NCI-H128 (cell line): Measurements from ENCODE around the gene ZNF786.
"Not testable (repeated sequence)": the region's sequence is repeated elsewhere in the genome, so short reads cannot be mapped to it uniquely, and the experiment has no call there.

Experiments
- DNase-seq: peaks from one replicate; lab custom pipeline; 2025; ENCODE audit not compliant: unreplicated experiment; lab: John Stamatoyannopoulos, UW

Gene ZNF786

GRCh38 chr7:149036676-149037075, 53.8 kb downstream of the ZNF786 start:
- DNase-seq, result no peak

DNA sequence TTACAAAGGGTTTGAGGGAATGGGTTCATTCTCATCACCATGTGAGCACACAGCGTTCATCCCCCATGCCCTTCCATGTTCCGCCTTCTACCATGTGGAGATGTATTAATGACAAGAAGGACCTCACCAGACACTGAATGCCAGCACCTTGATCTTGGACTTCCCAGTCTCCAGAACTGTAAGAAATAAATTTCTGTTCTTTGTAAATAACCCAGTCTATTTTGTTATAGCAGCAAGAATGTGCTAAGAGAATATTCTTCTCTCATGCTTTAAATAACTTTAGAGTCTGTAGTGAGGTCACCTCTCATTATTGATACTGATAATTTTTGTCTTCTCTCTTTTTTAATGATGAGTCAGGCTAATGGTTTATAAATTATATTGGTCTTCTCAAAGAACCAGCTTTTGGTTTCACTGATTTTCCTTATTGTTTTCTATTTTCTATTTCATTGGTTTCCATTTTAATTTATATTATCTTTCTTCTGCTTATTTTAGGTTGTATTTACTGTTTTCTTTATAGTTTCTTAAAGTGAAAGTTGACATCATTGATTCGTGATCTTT, 59.1 kb downstream of the ZNF786 start:
- no peak for DNase-seq

DNA sequence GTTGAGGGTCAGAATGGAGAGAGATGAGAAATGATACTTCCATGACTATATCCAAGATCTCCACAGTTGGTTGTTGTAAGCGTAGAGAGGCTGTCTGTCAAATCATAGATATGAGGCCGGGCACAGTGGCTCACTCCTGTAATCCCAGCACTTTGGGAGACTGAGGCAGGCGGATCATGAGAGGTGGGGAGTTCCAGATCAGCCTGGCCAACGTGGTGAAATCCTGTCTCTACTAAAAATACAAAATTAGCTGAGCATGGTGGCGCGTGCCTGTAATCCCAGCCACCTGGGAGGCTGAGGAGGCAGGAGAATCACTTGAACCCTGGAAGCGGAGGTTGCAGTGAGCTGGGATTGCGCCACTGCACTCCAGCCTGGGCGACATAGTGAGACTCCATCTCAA, 60.1 kb downstream of the ZNF786 start:
- DNase-seq, result not testable (repeated sequence)

GRCh38 chr7:149028346-149029109, 62.0 kb downstream of the ZNF786 start, which contains the start of gene PDIA4:
PDIA4 (minus strand) TSS chr7:149028505; CDS start chr7:149028408, 97 bp downstream.
- peak; percentile 98 for DNase-seq

DNA sequence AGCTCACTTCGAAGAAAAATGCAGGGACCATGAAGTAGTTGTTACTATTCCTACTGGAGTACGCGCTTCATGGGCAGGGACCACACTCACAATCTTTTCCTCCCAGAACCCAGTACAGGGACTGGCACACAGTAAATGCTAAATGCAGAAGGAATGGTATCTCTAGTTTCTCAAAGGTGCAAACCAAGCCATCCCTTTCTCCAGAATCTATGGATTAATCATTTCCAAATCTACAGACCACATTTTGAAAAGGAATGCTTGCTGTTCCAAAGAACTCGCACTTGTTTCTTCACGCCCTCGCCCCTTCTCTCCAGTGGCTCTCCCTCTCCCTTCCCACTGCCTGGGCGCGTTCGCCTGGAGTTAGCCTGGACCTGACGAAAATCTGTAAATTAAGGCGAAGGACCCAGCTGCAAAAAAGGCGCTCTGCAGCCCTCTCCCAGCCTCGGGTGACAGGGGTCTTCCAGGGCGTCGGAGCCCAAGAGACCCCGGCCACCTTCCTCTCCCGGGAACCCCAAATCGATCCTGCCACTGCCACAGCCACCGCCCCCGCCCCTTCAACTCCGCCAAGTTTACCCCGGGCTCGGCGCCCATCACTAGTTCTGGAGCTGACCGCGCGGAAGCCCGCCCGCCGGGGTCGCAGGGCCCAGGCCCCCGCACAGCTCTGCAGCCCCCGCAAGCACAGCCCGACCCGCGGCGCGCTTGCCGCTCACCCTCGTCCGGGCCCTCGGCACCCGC, 62.7 kb downstream of the ZNF786 start:
- DNase-seq, result no peak

GRCh38 chr7:149027055-149027454, 63.5 kb downstream of the ZNF786 start:
- DNase-seq, result no peak

- no peak for DNase-seq
These were observed 66.9 kb downstream of the ZNF786 start for GRCh38 chr7:149023662-149024061.

DNA sequence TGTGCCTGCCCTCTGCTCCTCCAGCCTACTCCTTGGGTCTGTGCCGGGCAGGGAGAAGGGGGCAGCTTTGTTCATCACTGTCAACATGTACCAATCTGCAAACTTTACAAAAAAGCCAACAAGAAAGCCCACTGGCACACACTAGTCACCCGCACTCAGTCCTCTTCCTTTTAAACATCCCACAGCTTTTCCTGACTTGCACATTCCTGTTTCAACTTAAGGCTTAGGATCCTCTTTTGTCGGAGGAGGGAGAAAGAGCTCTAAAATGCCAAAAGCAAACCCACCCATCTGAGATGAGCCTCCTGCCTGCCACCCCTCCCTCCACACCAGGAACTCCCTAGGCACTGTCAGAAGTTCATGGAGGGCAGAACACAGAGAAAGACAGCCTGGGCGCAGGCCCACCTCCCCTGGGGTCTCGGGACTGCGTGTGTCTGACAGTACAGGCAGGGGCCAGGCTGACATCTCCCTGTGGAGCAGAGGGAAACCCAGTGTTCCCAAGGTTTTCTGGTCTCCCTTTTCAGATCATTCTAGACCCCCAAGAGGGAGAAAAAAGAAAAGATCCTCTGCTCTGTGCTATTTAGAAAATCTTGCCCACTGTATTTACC, 67.7 kb downstream of the ZNF786 start:
- DNase-seq, result no peak

- DNase-seq, result no peak
These were observed 68.8 kb downstream of the ZNF786 start for GRCh38 chr7:149021725-149022062.

DNA sequence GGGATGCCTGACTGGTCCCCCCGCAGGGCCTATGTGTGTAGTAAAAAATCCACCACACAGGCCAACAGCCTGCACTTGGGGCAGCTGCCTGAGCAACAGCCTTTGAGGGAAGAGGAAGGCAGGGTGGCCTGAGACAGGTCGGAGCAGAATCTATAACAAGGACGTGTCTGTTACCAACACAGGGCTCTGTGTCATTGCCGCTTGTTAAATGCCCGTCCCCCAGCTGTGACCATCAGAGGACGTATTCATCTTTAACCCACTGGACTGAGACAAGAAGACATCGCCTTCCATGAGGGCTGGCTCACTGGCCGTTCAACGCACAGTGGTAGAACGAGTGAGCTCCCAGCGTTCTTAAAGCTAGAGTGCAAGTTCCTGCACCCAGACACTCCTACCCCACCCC, 70.0 kb downstream of the ZNF786 start:
- DNase-seq, result no peak
